ENCODE data around the gene CHST3. TPM values are rescaled to one million over a fixed set of nuclear protein-coding genes. Genes with fewer than 3 reads are reported as not detected.

The CHST3 gene
- total RNA-seq, 1 experiment from 2014 or later: 44.6 TPM

DNA sequence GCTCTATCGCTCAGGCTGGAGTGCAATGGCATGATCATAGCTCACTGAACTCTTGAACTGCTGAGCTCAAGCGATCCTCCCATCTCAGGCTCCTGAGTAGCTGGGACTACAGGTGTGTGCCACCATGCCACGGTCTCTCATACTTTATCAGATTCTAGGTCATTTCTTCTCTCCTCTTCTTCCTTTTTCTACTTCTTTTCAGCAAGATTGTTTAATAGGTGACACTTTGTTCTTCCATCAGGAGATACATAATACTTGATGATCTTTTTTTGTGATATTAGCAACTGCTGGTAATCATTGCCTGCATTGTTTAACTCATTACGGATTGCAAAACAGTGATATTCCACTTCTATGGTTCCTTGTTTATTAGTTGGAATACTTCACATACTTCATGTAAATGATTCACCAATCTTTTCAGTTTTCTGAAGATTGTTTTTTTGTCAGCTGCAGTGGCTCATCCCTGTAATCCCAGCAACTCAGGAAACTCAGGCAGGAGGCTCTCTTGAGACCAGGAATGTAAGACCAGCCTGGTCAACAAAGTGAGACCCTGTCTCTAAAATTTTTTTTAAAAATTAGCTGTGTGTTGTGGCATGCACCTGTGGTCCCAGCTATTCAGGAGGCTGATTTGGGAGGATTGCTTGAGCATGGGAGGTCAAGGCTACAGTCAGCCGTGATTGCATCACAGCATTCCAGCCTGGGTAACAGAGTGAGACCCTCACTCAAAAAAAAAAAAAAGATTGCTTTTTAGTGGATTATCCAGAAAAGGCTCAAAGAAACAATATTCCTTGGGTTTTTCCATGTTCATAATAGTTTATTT lies 36.2 kb upstream of the CHST3 start:
- Histone ChIP-seq H3K9me3 (ENCODE audit: control insufficient read depth, insufficient read depth, low read depth, low read length) (no peaks in the 10 kb centered on the region), H3K36me3 (ENCODE audit: control insufficient read depth, insufficient read depth, low read length) (no peaks in the 10 kb centered on the region), H3K27me3 (ENCODE audit: control insufficient read depth, insufficient read depth, low read length) (no peaks in the 10 kb centered on the region), H3K4me3 (ENCODE audit: low read depth in 2 of 2, low read length in 2 of 2) (no peak overlapping the region), H3K4me1 (ENCODE audit: control insufficient read depth, insufficient read depth, low read length) (no peaks in the 10 kb centered on the region; the same call in 1 of the 2 replicates), H3K27ac (ENCODE audit: low read length) (no peak overlapping the region)
- in situ Hi-C loops (cut with HindIII; ENCODE audit: low pct_unique_long_range_greater_than_20kb, low sequenced_read_pairs) (no loop called here), intact Hi-C loops (cut with micrococcal nuclease; ENCODE audit: unreplicated experiment) (no loop called here)
- DNase-seq (ENCODE audit: low read depth, low spot score) (no peak), ATAC-seq (peak; percentile 57; the same call in 1 of the 2 replicates)
- ChIA-PET POLR2A (no interaction called here), CTCF (interaction anchor here (0.8 kb wide), 1 partner anchor 12 kb away, joined by 5 read pairs; no protein-coding TSS in a partner anchor)
- no TSS peak for BruUV-seq (replicated peaks)
- TF ChIP-seq, protein P1, sequence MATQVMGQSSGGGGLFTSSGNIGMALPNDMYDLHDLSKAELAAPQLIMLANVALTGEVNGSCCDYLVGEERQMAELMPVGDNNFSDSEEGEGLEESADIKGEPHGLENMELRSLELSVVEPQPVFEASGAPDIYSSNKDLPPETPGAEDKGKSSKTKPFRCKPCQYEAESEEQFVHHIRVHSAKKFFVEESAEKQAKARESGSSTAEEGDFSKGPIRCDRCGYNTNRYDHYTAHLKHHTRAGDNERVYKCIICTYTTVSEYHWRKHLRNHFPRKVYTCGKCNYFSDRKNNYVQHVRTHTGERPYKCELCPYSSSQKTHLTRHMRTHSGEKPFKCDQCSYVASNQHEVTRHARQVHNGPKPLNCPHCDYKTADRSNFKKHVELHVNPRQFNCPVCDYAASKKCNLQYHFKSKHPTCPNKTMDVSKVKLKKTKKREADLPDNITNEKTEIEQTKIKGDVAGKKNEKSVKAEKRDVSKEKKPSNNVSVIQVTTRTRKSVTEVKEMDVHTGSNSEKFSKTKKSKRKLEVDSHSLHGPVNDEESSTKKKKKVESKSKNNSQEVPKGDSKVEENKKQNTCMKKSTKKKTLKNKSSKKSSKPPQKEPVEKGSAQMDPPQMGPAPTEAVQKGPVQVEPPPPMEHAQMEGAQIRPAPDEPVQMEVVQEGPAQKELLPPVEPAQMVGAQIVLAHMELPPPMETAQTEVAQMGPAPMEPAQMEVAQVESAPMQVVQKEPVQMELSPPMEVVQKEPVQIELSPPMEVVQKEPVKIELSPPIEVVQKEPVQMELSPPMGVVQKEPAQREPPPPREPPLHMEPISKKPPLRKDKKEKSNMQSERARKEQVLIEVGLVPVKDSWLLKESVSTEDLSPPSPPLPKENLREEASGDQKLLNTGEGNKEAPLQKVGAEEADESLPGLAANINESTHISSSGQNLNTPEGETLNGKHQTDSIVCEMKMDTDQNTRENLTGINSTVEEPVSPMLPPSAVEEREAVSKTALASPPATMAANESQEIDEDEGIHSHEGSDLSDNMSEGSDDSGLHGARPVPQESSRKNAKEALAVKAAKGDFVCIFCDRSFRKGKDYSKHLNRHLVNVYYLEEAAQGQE (IDR thresholded peaks at IDR 0.05; ENCODE audit: insufficient read depth in 1 of 2, low read depth in 2 of 2, low read length in 1 of 2): no peak
- TF ChIP-seq SIN3A (IDR thresholded peaks at IDR 0.05; ENCODE audit: borderline replicate concordance, insufficient read depth, low read depth, low read length): no peak

DNA sequence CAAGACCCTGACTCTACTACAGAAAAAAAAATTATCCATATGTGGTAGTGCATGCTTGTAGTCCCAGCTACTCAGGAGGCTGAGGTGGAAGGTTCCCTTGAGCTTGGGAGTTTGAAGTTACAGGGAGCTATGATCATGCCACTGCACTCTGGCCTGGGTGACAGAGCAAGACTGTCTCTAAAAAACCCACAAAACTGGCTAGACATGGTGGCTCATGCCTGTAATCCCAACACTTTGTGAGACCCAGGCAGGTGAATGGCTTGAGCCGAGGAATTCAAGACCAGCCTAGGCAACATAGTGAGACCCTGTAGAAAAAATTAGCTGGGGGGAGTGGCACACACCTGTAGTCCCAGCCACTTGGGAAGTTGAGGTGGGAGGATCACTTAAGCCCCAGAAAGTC lies 32.9 kb upstream of the CHST3 start:
- in situ Hi-C loops (cut with HindIII; ENCODE audit: low pct_unique_long_range_greater_than_20kb, low sequenced_read_pairs): no loop called here
- BruUV-seq (replicated peaks): no TSS peak

More for the DNA sequence above, 32.9 kb upstream of the CHST3 start:
- POLR2A ChIA-PET: interaction anchor here (0.6 kb wide), 1 partner anchor 553 kb away, joined by 3 read pairs; no protein-coding TSS in a partner anchor
- no peak overlapping the region for H3K4me3 ChIP-seq (ENCODE audit: low read depth in 2 of 2, low read length in 2 of 2)
- CTCF ChIA-PET: no interaction called here
- TF ChIP-seq SIN3A (IDR thresholded peaks at IDR 0.05; ENCODE audit: borderline replicate concordance, insufficient read depth, low read depth, low read length): no peak
- TF ChIP-seq, protein P1 (IDR thresholded peaks at IDR 0.05; ENCODE audit: insufficient read depth in 1 of 2, low read depth in 2 of 2, low read length in 1 of 2): no peak
- TF ChIP-seq POLR2AphosphoS5 (IDR thresholded peaks at IDR 0.05; ENCODE audit: low read depth, low read length): no peak
- no peak overlapping the region for H3K27ac ChIP-seq (ENCODE audit: low read length)
- no peaks in the 10 kb centered on the region for H3K36me3 ChIP-seq (ENCODE audit: control insufficient read depth, insufficient read depth, low read length)
- H3K9me3 ChIP-seq (ENCODE audit: control insufficient read depth, insufficient read depth, low read depth, low read length): no peaks in the 10 kb centered on the region
- ATAC-seq (no peak), DNase-seq (ENCODE audit: low read depth, low spot score) (no peak)
- H3K27me3 ChIP-seq (ENCODE audit: control insufficient read depth, insufficient read depth, low read length): no peaks in the 10 kb centered on the region
- intact Hi-C loops (cut with micrococcal nuclease; ENCODE audit: unreplicated experiment): no loop called here
- H3K4me1 ChIP-seq (ENCODE audit: control insufficient read depth, insufficient read depth, low read length): no peaks in the 10 kb centered on the region; the same call in 1 of the 2 replicates

Data from Panc1 (cell line).